PFSK-1 (cell line): ENCODE results near the gene STS.

Source experiments
- FOXP2 ChIP-seq: optimal IDR thresholded peaks from 2 replicates; pipeline ENCODE3; 2011; ENCODE audit warnings: borderline replicate concordance, control low read depth, inconsistent platforms; ENCODE audit not compliant: insufficient read depth; ENCODE audit errors: extremely low read length, extremely low read depth
- POLR2AphosphoS5 ChIP-seq: IDR thresholded peaks from 2 replicates; pipeline ENCODE4 v1.6.1; 2012; ENCODE audit warnings: low read depth, mild to moderate bottlenecking, control low read depth, low read length, moderate library complexity
- SIN3A ChIP-seq: IDR thresholded peaks from 2 replicates; pipeline ENCODE4 v1.6.1; 2012; ENCODE audit warnings: mild to moderate bottlenecking, low read length, moderate library complexity, borderline replicate concordance; ENCODE audit not compliant: insufficient read depth
- TAF1 ChIP-seq: IDR thresholded peaks from 2 replicates; pipeline ENCODE4 v1.6.1; 2012; ENCODE audit warnings: low read length, control low read depth, borderline replicate concordance; ENCODE audit not compliant: insufficient read depth
- TF ChIP-seq, protein P1 (sequence below), 2 experiments: IDR thresholded peaks; 2 replicates each; pipeline versions ENCODE4 v1.6.1 to v1.8.0; 2011 to 2012; ENCODE audit warnings: low read depth in 2 of 2, low read length in 2 of 2, control low read depth in 1 of 2, inconsistent platforms in 1 of 2, mild to moderate bottlenecking in 1 of 2, moderate library complexity in 1 of 2; ENCODE audit not compliant: insufficient read depth in 1 of 2

Gene STS

GRCh38 chrX:7143076-7143475 is 4.4 kb upstream of the STS start:
- TF ChIP-seq SIN3A (no peak), POLR2AphosphoS5 (no peak), TAF1 (no peak), FOXP2 (no peak)
- TF ChIP-seq, protein P1, sequence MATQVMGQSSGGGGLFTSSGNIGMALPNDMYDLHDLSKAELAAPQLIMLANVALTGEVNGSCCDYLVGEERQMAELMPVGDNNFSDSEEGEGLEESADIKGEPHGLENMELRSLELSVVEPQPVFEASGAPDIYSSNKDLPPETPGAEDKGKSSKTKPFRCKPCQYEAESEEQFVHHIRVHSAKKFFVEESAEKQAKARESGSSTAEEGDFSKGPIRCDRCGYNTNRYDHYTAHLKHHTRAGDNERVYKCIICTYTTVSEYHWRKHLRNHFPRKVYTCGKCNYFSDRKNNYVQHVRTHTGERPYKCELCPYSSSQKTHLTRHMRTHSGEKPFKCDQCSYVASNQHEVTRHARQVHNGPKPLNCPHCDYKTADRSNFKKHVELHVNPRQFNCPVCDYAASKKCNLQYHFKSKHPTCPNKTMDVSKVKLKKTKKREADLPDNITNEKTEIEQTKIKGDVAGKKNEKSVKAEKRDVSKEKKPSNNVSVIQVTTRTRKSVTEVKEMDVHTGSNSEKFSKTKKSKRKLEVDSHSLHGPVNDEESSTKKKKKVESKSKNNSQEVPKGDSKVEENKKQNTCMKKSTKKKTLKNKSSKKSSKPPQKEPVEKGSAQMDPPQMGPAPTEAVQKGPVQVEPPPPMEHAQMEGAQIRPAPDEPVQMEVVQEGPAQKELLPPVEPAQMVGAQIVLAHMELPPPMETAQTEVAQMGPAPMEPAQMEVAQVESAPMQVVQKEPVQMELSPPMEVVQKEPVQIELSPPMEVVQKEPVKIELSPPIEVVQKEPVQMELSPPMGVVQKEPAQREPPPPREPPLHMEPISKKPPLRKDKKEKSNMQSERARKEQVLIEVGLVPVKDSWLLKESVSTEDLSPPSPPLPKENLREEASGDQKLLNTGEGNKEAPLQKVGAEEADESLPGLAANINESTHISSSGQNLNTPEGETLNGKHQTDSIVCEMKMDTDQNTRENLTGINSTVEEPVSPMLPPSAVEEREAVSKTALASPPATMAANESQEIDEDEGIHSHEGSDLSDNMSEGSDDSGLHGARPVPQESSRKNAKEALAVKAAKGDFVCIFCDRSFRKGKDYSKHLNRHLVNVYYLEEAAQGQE (IDR thresholded peaks at IDR 0.05; ENCODE audit: insufficient read depth in 1 of 2, low read depth in 2 of 2, low read length in 2 of 2), result no peak

GRCh38 chrX:7143941-7144525 is 3.5 kb upstream of the STS start:
- TF ChIP-seq SIN3A, result no peak
- no peak for TF ChIP-seq TAF1
- no peak for TF ChIP-seq FOXP2
- TF ChIP-seq, protein P1 (IDR thresholded peaks at IDR 0.05; ENCODE audit: insufficient read depth in 1 of 2, low read depth in 2 of 2, low read length in 2 of 2), result no peak

DNA sequence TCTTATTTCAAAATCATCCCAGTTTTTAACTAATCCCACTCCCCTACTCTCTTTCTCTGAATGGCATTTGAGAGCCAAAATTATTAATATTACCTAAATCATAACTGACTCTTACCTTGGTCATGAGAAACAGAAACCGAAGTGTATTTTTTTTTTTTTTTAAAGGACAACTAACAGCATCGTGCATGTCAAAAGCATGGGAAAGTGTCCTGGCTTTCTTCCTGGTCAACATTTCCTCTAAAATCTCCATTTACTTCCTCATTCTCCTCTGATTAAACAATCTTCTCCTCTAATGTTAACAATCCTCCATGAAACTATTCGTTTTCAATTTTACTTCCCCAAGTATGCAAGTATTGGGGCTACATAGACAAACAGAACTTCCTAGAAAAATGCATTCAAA is 2.1 kb upstream of the STS start:
- no peak for TF ChIP-seq TAF1
- no peak for TF ChIP-seq POLR2AphosphoS5
- TF ChIP-seq, protein P1 (IDR thresholded peaks at IDR 0.05; ENCODE audit: insufficient read depth in 1 of 2, low read depth in 2 of 2, low read length in 2 of 2), result no peak
- TF ChIP-seq FOXP2, result no peak
- no peak for TF ChIP-seq SIN3A

- TF ChIP-seq TAF1 (no peak), POLR2AphosphoS5 (no peak), SIN3A (no peak), FOXP2 (no peak)
- TF ChIP-seq, protein P1 (IDR thresholded peaks at IDR 0.05; ENCODE audit: insufficient read depth in 1 of 2, low read depth in 2 of 2, low read length in 2 of 2), result no peak
Measured at GRCh38 chrX:7146020-7146702, 1.4 kb upstream of the STS start.
